IMR-90 (cell line): ENCODE results near the gene NIPA2. TPM values are rescaled to one million over a fixed set of nuclear protein-coding genes. Genes with fewer than 3 reads are reported as not detected.

Experiments used
- ATAC-seq: fragments of 200-7000 bp; cut with Tn5 transposase; 2 replicates; pipeline ENCODE4 v1.9.1; 2020; ENCODE audit warnings: low read depth, mild to moderate bottlenecking, moderate library complexity
- BruUV-seq: library from RNA; stranded (reverse); fragments of 400-500 nt; replicated peaks from 2 replicates; lab custom pipeline; 2021; lab: Mats Ljungman, UMichigan
- CTCF ChIA-PET: fragments of 300-600 bp; formaldehyde crosslinking; extraction: SDS; loops from one replicate; lab custom pipeline; 2021; ENCODE audit warnings: antibody characterized with exemption; lab: Yijun Ruan, JAX
- POLR2A ChIA-PET: fragments of 300-600 bp; sonication (Branson Sonifier 250); formaldehyde crosslinking; loops from one replicate; lab custom pipeline; 2022; ENCODE audit warnings: antibody characterized with exemption; ENCODE audit not compliant: unreplicated experiment; lab: Charles Lee
- DNase-seq: peaks from one replicate; pipeline ENCODE4 v3.0.0; 2013
- H2AFZ ChIP-seq: replicated peaks from 2 replicates; pipeline ENCODE3; 2013; ENCODE audit warnings: low read length, mild to moderate bottlenecking; ENCODE audit not compliant: poor library complexity
- H2AK5ac ChIP-seq: 2 replicates; pipeline ENCODE4 v1.6.1; 2013; ENCODE audit warnings: low read depth, low read length, inconsistent platforms
- H2AK9ac ChIP-seq: replicated peaks from 2 replicates; pipeline ENCODE3; 2013; ENCODE audit warnings: mild to moderate bottlenecking, low read depth, low read length, moderate library complexity; ENCODE audit not compliant: poor library complexity
- H2BK120ac ChIP-seq: 2 replicates; pipeline ENCODE4 v1.6.1; 2013; ENCODE audit warnings: low read depth, low read length, inconsistent platforms
- H2BK15ac ChIP-seq: 3 replicates; pipeline ENCODE4 v1.6.1; 2013; ENCODE audit warnings: low read depth, low read length, inconsistent platforms
- H2BK20ac ChIP-seq: 2 replicates; pipeline ENCODE4 v1.6.1; 2013; ENCODE audit warnings: low read depth, mild to moderate bottlenecking, inconsistent platforms, low read length, moderate library complexity
- H2BK5ac ChIP-seq: 2 replicates; pipeline ENCODE4 v1.6.1; 2013; ENCODE audit warnings: mild to moderate bottlenecking, low read depth, low read length, inconsistent platforms; ENCODE audit not compliant: poor library complexity, severe bottlenecking
- H3K14ac ChIP-seq: replicated peaks from 2 replicates; pipeline ENCODE4 v1.6.1; 2013; ENCODE audit warnings: low read depth, low read length, inconsistent platforms
- H3K18ac ChIP-seq: 2 replicates; pipeline ENCODE4 v1.6.1; 2013; ENCODE audit warnings: low read depth, low read length, control low read depth
- H3K23ac ChIP-seq: 2 replicates; pipeline ENCODE4 v1.6.1; 2013; ENCODE audit warnings: low read depth, low read length, inconsistent platforms
- H3K27ac ChIP-seq: 2 replicates; pipeline ENCODE4 v1.5.1; 2013; ENCODE audit warnings: mild to moderate bottlenecking, control low read depth, low read length; ENCODE audit not compliant: insufficient read depth
- H3K27me3 ChIP-seq: 2 replicates; pipeline ENCODE4 v1.6.1; 2013; ENCODE audit warnings: low read length; ENCODE audit not compliant: control insufficient read depth, insufficient read depth
- H3K36me3 ChIP-seq: 2 replicates; pipeline ENCODE4 v1.6.1; 2013; ENCODE audit warnings: low read length, mixed read lengths; ENCODE audit not compliant: control insufficient read depth, insufficient read depth
- H3K4ac ChIP-seq: 2 replicates; pipeline ENCODE4 v1.6.1; 2013; ENCODE audit warnings: low read depth, low read length, inconsistent platforms
- H3K4me1 ChIP-seq: 2 replicates; pipeline ENCODE4 v1.6.1; 2013; ENCODE audit warnings: low read length, mixed read lengths; ENCODE audit not compliant: control insufficient read depth, insufficient read depth
- H3K4me2 ChIP-seq: 2 replicates; pipeline ENCODE4 v1.6.1; 2013; ENCODE audit warnings: low read depth, mild to moderate bottlenecking, control low read depth, low read length, moderate library complexity
- H3K4me3 ChIP-seq: 2 replicates; pipeline ENCODE4 v1.5.1; 2013; ENCODE audit warnings: low read depth, mild to moderate bottlenecking, control low read depth, low read length, moderate library complexity; ENCODE audit not compliant: insufficient read depth
- H3K56ac ChIP-seq: 2 replicates; pipeline ENCODE4 v1.6.1; 2013; ENCODE audit warnings: low read length, inconsistent platforms; ENCODE audit not compliant: insufficient read depth; ENCODE audit errors: extremely low read depth
- H3K79me1 ChIP-seq, 2 experiments: 2 replicates each; pipeline ENCODE4 v1.6.1; 2013; ENCODE audit warnings: low read length in 2 of 2, inconsistent platforms in 1 of 2, low read depth in 1 of 2
- H3K9ac ChIP-seq: 2 replicates; pipeline ENCODE4 v1.6.1; 2013; ENCODE audit warnings: low read depth, low read length, control low read depth
- H3K9me1 ChIP-seq: 2 replicates; pipeline ENCODE4 v1.6.1; 2013; ENCODE audit warnings: low read length, inconsistent platforms; ENCODE audit not compliant: insufficient read depth
- H3K9me3 ChIP-seq: 2 replicates; pipeline ENCODE4 v1.6.1; 2013; ENCODE audit warnings: low read length; ENCODE audit not compliant: control insufficient read depth, insufficient read depth
- H4K20me1 ChIP-seq: 2 replicates; pipeline ENCODE4 v1.6.1; 2013; ENCODE audit warnings: low read length, inconsistent platforms; ENCODE audit not compliant: insufficient read depth
- H4K5ac ChIP-seq: 2 replicates; pipeline ENCODE4 v1.6.1; 2013; ENCODE audit warnings: mild to moderate bottlenecking, low read depth, low read length, control low read depth
- H4K8ac ChIP-seq, 2 experiments: 2 replicates each; pipeline ENCODE4 v1.6.1; 2013; ENCODE audit warnings: low read depth in 2 of 2, low read length in 2 of 2, control low read depth in 1 of 2, inconsistent platforms in 1 of 2
- H4K91ac ChIP-seq: 2 replicates; pipeline ENCODE4 v1.6.1; 2013; ENCODE audit warnings: low read depth, low read length, inconsistent platforms; ENCODE audit not compliant: insufficient read depth
- BHLHE40 ChIP-seq: fragments of 150-350 bp; IDR thresholded peaks from 2 replicates; pipeline ENCODE4 v1.6.1; 2016; ENCODE audit warnings: mild to moderate bottlenecking, low read depth, low read length
- CEBPB ChIP-seq: IDR thresholded peaks from 2 replicates; pipeline ENCODE4 v1.6.1; 2012; ENCODE audit warnings: low read depth, low read length, improper control_type of control experiment
- CTCF ChIP-seq: conservative IDR thresholded peaks from 2 replicates; pipeline ENCODE4 v1.5.1; 2012; ENCODE audit warnings: mild to moderate bottlenecking, low read depth, low read length, improper control_type of control experiment
- MXI1 ChIP-seq: IDR thresholded peaks from 2 replicates; pipeline ENCODE4 v1.6.1; 2012; ENCODE audit warnings: low read depth, mild to moderate bottlenecking, low read length, moderate library complexity, borderline replicate concordance
- RCOR1 ChIP-seq: IDR thresholded peaks from 2 replicates; pipeline ENCODE4 v1.6.1; 2012; ENCODE audit warnings: mild to moderate bottlenecking, low read length, improper control_type of control experiment; ENCODE audit not compliant: insufficient replicate concordance
- USF2 ChIP-seq: fragments of 150-350 bp; IDR thresholded peaks from 2 replicates; pipeline ENCODE4 v1.6.1; 2017; ENCODE audit warnings: mild to moderate bottlenecking, antibody characterized with exemption, low read length, low read depth
- WGBS, 2 experiments: methylation state at CpG; one replicate each; pipeline versions ENCODE4 v1.1.5 to v1.1.7; 2013; ENCODE audit warnings: missing lambda C conversion rate in 2 of 2; ENCODE audit not compliant: insufficient read length in 1 of 2; ENCODE audit errors: extremely low coverage in 2 of 2; 5-methylcytosine and 5-hydroxymethylcytosine counted together
- dilution Hi-C: fragments of 300-500 bp; cut with HindIII; formaldehyde crosslinking; loops from one replicate; pipeline ENCODE4 v1.14.3; 2018; ENCODE audit warnings: low sequenced_read_pairs; ENCODE audit not compliant: unreplicated experiment
- in situ Hi-C: fragments of 300-500 bp; cut with MboI; formaldehyde crosslinking; loops from 3 replicates; pipeline ENCODE4 v1.14.3; 2019; ENCODE audit warnings: low sequenced_read_pairs, inconsistent platforms, mixed read lengths
- intact Hi-C: fragments of 100-400 bp; cut with micrococcal nuclease; formaldehyde crosslinking; loops from 2 replicates; pipeline ENCODE4 v1.10.0; 2022
- polyA plus RNA-seq, 3 experiments: library from polyadenylated mRNA; depleted of rRNA; stranded (reverse); fragments of >200 nt; gene quantifications; 2 replicates each; pipeline ENCODE4 v1.2.3, GENCODE V29; 2012; ENCODE audit warnings: low replicate concordance in 1 of 3
- total RNA-seq: library from RNA; depleted of rRNA; stranded (reverse); fragments of >200 nt; gene quantifications from 2 replicates; pipeline ENCODE4 v1.2.3, GENCODE V29; 2012
- TF ChIP-seq, protein P1 (sequence below): fragments of 150-350 bp; IDR thresholded peaks from 2 replicates; pipeline ENCODE4 v1.6.1; 2016; ENCODE audit warnings: low read depth, mild to moderate bottlenecking, low read length, moderate library complexity, borderline replicate concordance

Gene NIPA2
- total and polyA plus RNA-seq, 2 of the 4 experiments (the other 2 are of a cell fraction): 33.0 to 38.0 TPM

GRCh38 chr15:22892333-22892732 lies 53.9 kb downstream of the NIPA2 start:
- dilution Hi-C loops (no loop called here), intact Hi-C loops (no loop called here), in situ Hi-C loops (no loop called here)
- Histone ChIP-seq H4K20me1 (peaks cover 13% of the 10 kb centered on the region), H2AK9ac (no peak overlapping the region), H2BK15ac (no peak overlapping the region), H3K4ac (no peak overlapping the region), H2BK5ac (no peak overlapping the region), H3K14ac (no peak overlapping the region), H3K9ac (no peak overlapping the region), H3K4me1 (peaks cover 5% of the 10 kb centered on the region), H3K4me2 (no peak overlapping the region), H3K23ac (no peak overlapping the region), H3K56ac (no peak overlapping the region), H2BK20ac (no peak overlapping the region), H3K9me3 (no peaks in the 10 kb centered on the region), H4K8ac (no peak overlapping the region), H4K5ac (no peak overlapping the region), H3K79me1 (peaks cover 9 to 18% of the 10 kb centered on the region in 2 experiments; a peak in 3 of 4 replicates), H3K36me3 (peaks cover 35% of the 10 kb centered on the region), H2AK5ac (no peak overlapping the region), H3K9me1 (peaks cover 11% of the 10 kb centered on the region), H4K91ac (no peak overlapping the region), H2AFZ (peak overlapping the region; percentile 67), H3K27ac (no peak overlapping the region), H2BK120ac (no peak overlapping the region), H3K27me3 (no peaks in the 10 kb centered on the region), H3K18ac (no peak overlapping the region), H3K4me3 (no peak overlapping the region)
- 89% methylated on average over 5 of the region's 9 CpGs; no CpG with 5 or more reads in 1 of the 2 experiments for WGBS, 2 experiments
- ATAC-seq (no peak), DNase-seq (no peak)
- no TSS peak for BruUV-seq
- POLR2A ChIA-PET: no interaction called here
- TF ChIP-seq RCOR1 (no peak), BHLHE40 (no peak), MXI1 (no peak), CTCF (no peak), USF2 (no peak), CEBPB (no peak)
- TF ChIP-seq, protein P1, sequence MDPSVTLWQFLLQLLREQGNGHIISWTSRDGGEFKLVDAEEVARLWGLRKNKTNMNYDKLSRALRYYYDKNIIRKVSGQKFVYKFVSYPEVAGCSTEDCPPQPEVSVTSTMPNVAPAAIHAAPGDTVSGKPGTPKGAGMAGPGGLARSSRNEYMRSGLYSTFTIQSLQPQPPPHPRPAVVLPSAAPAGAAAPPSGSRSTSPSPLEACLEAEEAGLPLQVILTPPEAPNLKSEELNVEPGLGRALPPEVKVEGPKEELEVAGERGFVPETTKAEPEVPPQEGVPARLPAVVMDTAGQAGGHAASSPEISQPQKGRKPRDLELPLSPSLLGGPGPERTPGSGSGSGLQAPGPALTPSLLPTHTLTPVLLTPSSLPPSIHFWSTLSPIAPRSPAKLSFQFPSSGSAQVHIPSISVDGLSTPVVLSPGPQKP: no peak
- CTCF ChIA-PET: no interaction called here
